ENCODE measurements around the gene ISCA2.

The ISCA2 gene

DNA sequence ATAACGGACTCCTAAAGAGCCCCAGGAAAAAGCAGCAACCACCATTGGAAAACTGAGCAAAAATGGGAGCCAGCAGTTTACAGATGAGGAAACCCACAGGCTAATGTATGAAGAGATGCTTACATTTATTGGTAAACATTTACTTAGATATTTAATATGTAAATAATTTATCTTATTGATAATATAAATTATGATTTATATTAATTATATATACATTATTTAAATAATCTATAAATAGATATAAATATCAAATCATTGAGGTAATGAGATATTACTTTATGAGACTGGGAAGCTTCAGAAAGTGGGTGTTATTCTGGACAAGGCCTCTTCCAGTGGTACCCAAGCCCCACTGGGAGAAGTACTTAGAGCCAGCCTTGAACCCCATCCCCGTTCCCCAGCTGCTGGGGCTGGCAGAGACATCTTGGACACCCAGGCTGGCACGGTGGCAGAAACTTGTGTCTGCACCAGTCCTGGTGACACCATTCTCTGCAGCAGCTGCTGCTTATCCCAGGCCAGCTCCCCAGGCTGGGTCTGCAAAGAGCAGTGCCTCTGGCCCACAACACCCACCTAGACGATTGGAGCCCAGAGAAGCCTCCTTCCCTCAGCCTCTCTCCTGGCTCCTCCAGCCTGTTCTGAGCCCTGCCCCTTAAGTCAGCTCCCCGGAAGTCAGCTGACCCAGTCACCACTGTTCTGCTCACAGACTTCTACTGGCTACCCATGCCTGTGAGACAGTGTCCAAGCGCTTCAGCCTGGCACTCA is 25.9 kb downstream of the ISCA2 start:
- TF ChIP-seq, protein P1, sequence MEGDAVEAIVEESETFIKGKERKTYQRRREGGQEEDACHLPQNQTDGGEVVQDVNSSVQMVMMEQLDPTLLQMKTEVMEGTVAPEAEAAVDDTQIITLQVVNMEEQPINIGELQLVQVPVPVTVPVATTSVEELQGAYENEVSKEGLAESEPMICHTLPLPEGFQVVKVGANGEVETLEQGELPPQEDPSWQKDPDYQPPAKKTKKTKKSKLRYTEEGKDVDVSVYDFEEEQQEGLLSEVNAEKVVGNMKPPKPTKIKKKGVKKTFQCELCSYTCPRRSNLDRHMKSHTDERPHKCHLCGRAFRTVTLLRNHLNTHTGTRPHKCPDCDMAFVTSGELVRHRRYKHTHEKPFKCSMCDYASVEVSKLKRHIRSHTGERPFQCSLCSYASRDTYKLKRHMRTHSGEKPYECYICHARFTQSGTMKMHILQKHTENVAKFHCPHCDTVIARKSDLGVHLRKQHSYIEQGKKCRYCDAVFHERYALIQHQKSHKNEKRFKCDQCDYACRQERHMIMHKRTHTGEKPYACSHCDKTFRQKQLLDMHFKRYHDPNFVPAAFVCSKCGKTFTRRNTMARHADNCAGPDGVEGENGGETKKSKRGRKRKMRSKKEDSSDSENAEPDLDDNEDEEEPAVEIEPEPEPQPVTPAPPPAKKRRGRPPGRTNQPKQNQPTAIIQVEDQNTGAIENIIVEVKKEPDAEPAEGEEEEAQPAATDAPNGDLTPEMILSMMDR (IDR thresholded peaks at IDR 0.05) = no peak

DNA sequence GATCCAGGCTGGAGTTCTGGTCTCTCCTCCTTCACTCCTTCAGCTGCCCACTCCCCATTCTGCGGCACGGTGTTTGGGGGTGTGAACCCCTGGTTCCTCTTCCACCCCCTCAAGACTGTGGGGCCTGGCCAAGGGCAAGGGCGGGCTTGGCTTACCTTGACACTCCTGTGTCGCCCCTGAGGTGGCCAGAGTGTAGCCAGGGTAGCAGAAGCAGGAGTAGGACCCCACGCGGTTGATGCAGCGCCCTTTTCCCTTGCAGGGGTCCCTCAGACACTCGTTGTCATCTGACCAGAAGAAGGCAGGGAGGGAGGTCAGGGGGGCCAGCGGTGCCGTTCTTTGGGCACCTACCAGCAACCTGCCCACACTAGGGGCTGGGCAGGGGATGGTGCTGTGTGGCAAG is 28.2 kb downstream of the ISCA2 start:
- TF ChIP-seq, protein P1 (IDR thresholded peaks at IDR 0.05) = no peak

DNA sequence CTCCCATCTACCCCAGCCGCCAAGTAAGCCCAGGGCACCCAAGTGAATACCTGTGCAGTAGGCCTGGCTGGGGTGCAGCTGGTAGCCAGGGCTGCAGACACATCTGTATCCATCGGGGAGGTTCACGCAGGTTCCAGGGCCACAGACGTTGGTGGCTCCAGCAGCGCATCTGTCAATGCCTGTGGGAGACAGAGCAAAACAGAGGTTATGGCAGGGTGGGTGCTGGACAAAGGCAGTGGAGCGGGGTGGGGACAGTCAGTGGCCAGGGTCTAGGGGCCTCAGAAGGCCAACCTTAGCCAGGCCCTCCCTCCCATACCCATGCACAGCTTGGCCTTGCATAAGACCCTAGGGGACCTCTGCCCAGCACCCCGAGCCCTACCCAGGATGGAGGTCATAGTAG is 29.2 kb downstream of the ISCA2 start:
- TF ChIP-seq, protein P1 (IDR thresholded peaks at IDR 0.05) = no peak

DNA sequence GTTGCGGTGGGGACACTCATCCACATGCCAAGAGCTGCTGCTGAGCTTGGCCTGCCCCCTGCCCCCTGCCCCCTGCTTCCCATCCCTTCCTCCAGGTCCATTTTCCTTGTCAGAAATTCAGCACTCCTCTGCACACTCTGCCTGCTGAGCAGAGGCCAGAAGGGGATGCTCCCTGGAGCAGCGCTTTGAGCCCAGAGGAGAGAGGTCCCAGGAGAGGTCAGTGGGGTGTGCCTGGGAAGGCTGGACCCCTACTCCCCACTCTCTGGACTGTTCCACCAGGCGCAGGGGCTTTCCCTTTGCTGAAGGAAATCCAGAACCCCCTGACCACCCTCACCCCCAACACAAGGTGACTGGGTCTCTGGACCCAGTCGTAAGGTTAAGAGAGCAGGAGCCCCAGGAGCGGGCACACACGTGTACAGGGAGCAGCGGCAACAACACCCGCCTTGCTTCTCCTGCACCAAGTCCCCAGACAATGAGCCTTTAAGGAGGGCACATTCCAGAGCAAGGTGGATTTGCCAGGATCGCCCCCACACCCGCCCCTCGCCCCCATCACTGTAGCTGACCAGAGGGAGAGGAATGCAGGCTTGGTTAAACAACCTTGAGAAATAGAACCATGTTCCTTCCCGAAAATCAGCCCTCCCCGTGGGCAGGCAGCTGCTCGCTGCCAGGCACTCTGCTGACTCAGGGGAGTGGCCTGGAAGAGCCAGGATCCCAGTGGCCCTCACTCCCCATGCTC is 30.7 kb downstream of the ISCA2 start:
- TF ChIP-seq, protein P1 (IDR thresholded peaks at IDR 0.05) = no peak

DNA sequence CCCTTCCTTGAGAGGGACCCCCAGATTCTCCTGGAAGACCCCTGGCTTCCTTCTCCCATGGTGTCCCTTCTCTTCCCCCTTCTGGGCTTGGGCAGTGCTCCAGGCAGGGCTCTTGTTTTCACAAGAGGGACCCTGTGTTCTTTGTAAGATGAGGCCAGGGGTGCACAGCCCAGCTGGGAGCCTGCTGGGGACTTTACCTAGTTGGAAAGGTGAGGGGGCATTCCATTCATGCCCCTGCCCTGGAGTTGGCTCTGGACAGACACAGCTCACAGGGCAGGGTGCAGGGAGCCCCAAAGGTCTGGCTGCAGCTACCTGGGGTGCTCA is 31.2 kb downstream of the ISCA2 start:
- TF ChIP-seq, protein P1 (IDR thresholded peaks at IDR 0.05) = no peak

- TF ChIP-seq, protein P1 (IDR thresholded peaks at IDR 0.05) = no peak
Measured at GRCh38 chr14:74525361-74525851, 31.8 kb downstream of the ISCA2 start.

DNA sequence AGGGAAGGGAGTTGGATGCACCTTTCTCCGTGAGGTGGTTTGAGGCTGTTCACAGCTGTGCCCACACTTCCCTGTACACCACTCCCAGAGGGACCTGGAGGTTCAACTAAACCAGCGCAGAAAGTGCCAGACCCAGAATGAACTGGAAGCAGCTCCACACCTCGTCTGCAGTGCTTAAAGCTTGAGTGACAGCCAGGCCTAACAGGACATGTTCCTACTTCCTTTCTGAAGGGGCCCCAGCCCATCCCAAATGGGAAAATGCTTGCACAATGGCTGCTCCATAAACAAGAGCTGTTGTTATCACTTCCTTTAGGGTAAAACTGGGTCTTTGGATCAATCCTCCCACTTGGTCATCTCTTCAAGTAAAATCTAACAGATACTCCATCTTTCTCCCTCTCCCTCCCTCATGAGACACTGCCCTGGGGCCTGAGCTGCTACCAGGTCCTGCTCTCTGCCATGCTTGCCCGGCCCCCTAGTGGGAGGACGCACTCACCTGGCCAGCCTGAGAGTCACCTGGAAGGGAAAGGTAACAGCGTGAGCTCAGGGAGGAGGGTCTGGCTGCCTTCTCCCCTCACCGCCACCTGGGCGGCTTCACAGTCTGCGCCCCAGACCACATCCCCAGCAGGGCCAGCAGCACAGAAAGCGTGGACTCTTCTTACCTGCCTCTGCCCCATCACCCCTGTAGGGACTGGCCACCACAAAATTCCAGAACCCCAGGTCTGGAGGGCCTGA is 33.5 kb downstream of the ISCA2 start:
- TF ChIP-seq, protein P1 (IDR thresholded peaks at IDR 0.05) = no peak
